HL-60 (cell line): ENCODE results near the gene BABAM2.

ENCODE experiments used
- POLR2AphosphoS5 ChIP-seq: IDR thresholded peaks from 2 replicates; pipeline ENCODE4 v1.6.1; 2012; ENCODE audit warnings: low read depth
- TF ChIP-seq, protein P1 (sequence below): IDR thresholded peaks from one replicate; pipeline ENCODE4 v1.5.1; 2011; ENCODE audit warnings: low read length, control low read depth, inconsistent platforms; ENCODE audit not compliant: insufficient read depth

DNA sequence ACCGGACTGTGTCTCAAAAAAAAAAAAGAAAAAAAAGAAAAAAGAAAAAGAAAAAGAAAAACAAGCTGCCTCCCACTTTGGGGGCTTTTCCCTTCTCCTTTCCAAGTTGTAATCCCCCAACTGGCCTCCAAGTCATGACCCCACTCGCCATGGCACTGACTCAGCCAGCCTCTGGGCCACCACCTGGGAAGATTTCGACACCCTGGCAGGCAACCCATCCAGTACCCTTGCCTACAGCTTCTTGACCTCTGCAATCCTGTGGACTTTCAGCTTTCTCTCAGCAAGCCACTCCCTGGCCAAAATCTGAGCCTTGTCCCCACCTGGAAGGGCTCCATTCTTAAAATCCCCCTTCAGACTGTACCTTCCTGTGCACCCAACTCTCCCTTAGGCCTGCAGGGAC lies 479.8 kb downstream of the BABAM2 start:
- TF ChIP-seq, protein P1, sequence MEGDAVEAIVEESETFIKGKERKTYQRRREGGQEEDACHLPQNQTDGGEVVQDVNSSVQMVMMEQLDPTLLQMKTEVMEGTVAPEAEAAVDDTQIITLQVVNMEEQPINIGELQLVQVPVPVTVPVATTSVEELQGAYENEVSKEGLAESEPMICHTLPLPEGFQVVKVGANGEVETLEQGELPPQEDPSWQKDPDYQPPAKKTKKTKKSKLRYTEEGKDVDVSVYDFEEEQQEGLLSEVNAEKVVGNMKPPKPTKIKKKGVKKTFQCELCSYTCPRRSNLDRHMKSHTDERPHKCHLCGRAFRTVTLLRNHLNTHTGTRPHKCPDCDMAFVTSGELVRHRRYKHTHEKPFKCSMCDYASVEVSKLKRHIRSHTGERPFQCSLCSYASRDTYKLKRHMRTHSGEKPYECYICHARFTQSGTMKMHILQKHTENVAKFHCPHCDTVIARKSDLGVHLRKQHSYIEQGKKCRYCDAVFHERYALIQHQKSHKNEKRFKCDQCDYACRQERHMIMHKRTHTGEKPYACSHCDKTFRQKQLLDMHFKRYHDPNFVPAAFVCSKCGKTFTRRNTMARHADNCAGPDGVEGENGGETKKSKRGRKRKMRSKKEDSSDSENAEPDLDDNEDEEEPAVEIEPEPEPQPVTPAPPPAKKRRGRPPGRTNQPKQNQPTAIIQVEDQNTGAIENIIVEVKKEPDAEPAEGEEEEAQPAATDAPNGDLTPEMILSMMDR: no peak
- TF ChIP-seq POLR2AphosphoS5: no peak
